Measurements from ENCODE around the gene RUNX1. TPM values are rescaled to one million over a fixed set of nuclear protein-coding genes. Genes with fewer than 3 reads are reported as not detected.
A peak's percentile ranks its signal among the peaks of the same experiment; 100 is the strongest.

The RUNX1 gene
- total and polyA plus RNA-seq, 10 donors: 4.8 to 70.0 (median 43.6) TPM

- H3K4me3 ChIP-seq: no peak overlapping the region
- 92 to 94% (median 93%) methylated on average over 3 of the region's 3 CpGs for WGBS, 5 donors
- no peak for DNase-seq
- H3K4me1 ChIP-seq: peaks cover 0 to 62% (median 12%) of the 10 kb centered on the region in 6 donors
- no peak for TF ChIP-seq POLR2A (IDR thresholded peaks at IDR 0.05)
- TF ChIP-seq POLR2AphosphoS5 (IDR thresholded peaks at IDR 0.05): no peak
- TF ChIP-seq CTCF (IDR thresholded peaks at IDR 0.05 in 8 of 11, conservative IDR thresholded peaks at IDR 0.05 in 3 of 11): no peak
- no peak overlapping the region for H3K27ac ChIP-seq
- intact Hi-C loops (cut with DNase I; ENCODE audit: low total_unique reads): no loop called here
- H3K27me3 ChIP-seq (replicated peaks in 1 of 7): no peaks in the 10 kb centered on the region
- H3K9me3 ChIP-seq: no peaks in the 10 kb centered on the region
- H3K36me3 ChIP-seq: peaks cover 0 to 11% (median 0%) of the 10 kb centered on the region in 6 donors
Observed at GRCh38 chr21:35004314-35004713, 44.8 kb downstream of the RUNX1 start.

GRCh38 chr21:35002879-35003722 lies 46.0 kb downstream of the RUNX1 start:
- Histone ChIP-seq H3K27me3 (replicated peaks in 1 of 7) (no peaks in the 10 kb centered on the region), H3K9me3 (no peaks in the 10 kb centered on the region), H3K27ac (no peak overlapping the region), H3K4me1 (peaks cover 0 to 72% (median 18%) of the 10 kb centered on the region in 6 donors), H3K4me3 (no peak overlapping the region), H3K36me3 (peaks cover 0 to 11% (median 0%) of the 10 kb centered on the region in 6 donors)
- intact Hi-C loops (cut with DNase I; ENCODE audit: low total_unique reads): no loop called here
- TF ChIP-seq POLR2A (IDR thresholded peaks at IDR 0.05): no peak
- TF ChIP-seq POLR2AphosphoS5 (IDR thresholded peaks at IDR 0.05): no peak
- TF ChIP-seq CTCF (IDR thresholded peaks at IDR 0.05 in 8 of 11, conservative IDR thresholded peaks at IDR 0.05 in 3 of 11): no peak
- no peak for DNase-seq
- WGBS, 5 donors: 78 to 84% (median 82%) methylated on average over 5 of the region's 5 CpGs

GRCh38 chr21:34999397-34999941 lies 49.6 kb downstream of the RUNX1 start:
- intact Hi-C loops (cut with DNase I; ENCODE audit: low total_unique reads): no loop called here
- DNase-seq: no peak
- Histone ChIP-seq H3K36me3 (no peaks in the 10 kb centered on the region), H3K4me3 (no peak overlapping the region), H3K9me3 (no peaks in the 10 kb centered on the region), H3K27me3 (replicated peaks in 1 of 7) (no peaks in the 10 kb centered on the region), H3K27ac (no peak overlapping the region), H3K4me1 (peaks cover 4 to 74% (median 32%) of the 10 kb centered on the region in 6 donors)
- TF ChIP-seq POLR2AphosphoS5 (IDR thresholded peaks at IDR 0.05) (no peak), CTCF (IDR thresholded peaks at IDR 0.05 in 8 of 11, conservative IDR thresholded peaks at IDR 0.05 in 3 of 11) (no peak), POLR2A (IDR thresholded peaks at IDR 0.05) (no peak)
- 51 to 64% (median 58%) methylated on average over 10 of the region's 10 CpGs for WGBS, 5 donors

- Histone ChIP-seq H3K27me3 (replicated peaks in 1 of 7) (no peaks in the 10 kb centered on the region), H3K4me3 (no peak overlapping the region), H3K27ac (peak overlapping the region in 1 of 8 donors; percentile 17), H3K9me3 (no peaks in the 10 kb centered on the region), H3K36me3 (no peaks in the 10 kb centered on the region), H3K4me1 (peaks cover 4 to 71% (median 35%) of the 10 kb centered on the region in 6 donors)
- 32 to 53% (median 43%) methylated on average over 5 of the region's 5 CpGs for WGBS, 5 donors
- intact Hi-C loops (cut with DNase I; ENCODE audit: low total_unique reads): no loop called here
- no peak for DNase-seq
- TF ChIP-seq POLR2AphosphoS5 (IDR thresholded peaks at IDR 0.05) (no peak), CTCF (IDR thresholded peaks at IDR 0.05 in 8 of 11, conservative IDR thresholded peaks at IDR 0.05 in 3 of 11) (no peak), POLR2A (IDR thresholded peaks at IDR 0.05) (no peak)
Observed at GRCh38 chr21:34998176-34998575, 50.9 kb downstream of the RUNX1 start.

Measured in spleen (tissue), 11 donors.